ENCODE data around the gene NOS1. TPM values are rescaled to one million over a fixed set of nuclear protein-coding genes. Genes with fewer than 3 reads are reported as not detected.

NOS1 gene
- total RNA-seq, 1 donor from 2014 or later: 9.6 TPM

DNA sequence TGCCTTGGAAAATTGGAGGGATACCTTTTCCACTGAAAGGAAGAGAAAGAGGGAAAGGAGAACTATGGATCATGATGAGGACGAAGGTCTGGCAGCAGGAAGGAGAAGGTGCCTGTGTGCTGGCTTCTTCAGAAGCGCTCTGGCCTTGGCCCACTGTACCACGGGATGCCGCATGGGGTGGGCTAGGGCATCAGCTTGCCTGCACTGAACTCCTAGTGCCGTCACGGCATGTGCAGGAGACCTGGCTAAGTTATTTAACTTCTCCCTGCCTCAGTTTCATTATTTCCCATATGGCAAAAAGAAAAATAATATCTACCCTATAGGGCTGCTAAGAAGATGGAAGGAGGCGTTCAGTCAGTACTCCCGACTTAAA is 199.3 kb downstream of the NOS1 start:
- TF ChIP-seq POLR2AphosphoS5 (IDR thresholded peaks at IDR 0.05; ENCODE audit: insufficient read depth in 1 of 2, low read depth in 1 of 2) (no peak), POLR2A (IDR thresholded peaks at IDR 0.05) (no peak)
- TF ChIP-seq, protein P1, sequence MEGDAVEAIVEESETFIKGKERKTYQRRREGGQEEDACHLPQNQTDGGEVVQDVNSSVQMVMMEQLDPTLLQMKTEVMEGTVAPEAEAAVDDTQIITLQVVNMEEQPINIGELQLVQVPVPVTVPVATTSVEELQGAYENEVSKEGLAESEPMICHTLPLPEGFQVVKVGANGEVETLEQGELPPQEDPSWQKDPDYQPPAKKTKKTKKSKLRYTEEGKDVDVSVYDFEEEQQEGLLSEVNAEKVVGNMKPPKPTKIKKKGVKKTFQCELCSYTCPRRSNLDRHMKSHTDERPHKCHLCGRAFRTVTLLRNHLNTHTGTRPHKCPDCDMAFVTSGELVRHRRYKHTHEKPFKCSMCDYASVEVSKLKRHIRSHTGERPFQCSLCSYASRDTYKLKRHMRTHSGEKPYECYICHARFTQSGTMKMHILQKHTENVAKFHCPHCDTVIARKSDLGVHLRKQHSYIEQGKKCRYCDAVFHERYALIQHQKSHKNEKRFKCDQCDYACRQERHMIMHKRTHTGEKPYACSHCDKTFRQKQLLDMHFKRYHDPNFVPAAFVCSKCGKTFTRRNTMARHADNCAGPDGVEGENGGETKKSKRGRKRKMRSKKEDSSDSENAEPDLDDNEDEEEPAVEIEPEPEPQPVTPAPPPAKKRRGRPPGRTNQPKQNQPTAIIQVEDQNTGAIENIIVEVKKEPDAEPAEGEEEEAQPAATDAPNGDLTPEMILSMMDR (IDR thresholded peaks at IDR 0.05): no peak
- no peaks in the 10 kb centered on the region for H3K27me3 ChIP-seq
- H3K9me3 ChIP-seq: no peaks in the 10 kb centered on the region
- no peaks in the 10 kb centered on the region for H3K4me1 ChIP-seq
- H3K4me3 ChIP-seq: no peak overlapping the region
- DNase-seq (ENCODE audit: extremely low spot score in 2 of 2): no peak
- peaks cover 0 to 79% of the 10 kb centered on the region in 2 donors for H3K36me3 ChIP-seq
- intact Hi-C loops (cut with DNase I): no loop called here
- H3K27ac ChIP-seq: no peak overlapping the region

DNA sequence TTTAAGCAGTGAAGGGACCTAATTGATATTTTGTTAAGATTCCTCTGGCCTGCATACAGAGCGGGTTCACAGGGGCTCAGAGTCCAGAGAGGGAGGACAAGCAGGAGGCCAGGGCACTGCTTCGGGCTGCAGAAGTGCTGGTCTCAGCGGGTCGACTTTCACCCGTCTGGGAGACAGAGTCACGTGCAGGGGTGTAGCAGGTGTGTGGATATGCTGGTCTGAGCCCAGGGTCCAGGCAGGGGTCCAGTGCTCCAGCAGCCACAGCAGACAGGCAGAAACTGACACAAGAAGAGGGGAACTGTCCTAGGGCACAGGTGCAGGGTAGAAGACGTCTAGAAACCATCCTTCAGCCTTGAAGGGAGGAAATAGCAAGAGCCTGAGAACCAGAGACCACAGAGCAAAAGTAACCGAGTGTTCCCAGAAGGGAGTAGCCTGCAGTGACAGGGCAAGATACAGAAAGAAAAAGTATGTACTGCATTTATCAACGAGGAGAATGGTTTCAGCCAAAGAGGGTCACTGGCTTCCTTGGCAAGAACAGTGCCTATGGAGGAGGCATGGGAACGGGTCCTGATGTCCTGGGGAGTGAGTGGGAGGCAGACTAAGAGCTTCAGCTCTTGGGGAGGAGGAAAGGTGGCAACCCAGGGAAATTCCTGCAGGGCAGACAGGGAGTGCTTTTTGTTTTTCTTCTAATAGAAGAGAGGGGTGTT is 199.8 kb downstream of the NOS1 start:
- Histone ChIP-seq H3K4me1 (no peaks in the 10 kb centered on the region), H3K36me3 (peaks cover 0 to 76% of the 10 kb centered on the region in 2 donors)

DNA sequence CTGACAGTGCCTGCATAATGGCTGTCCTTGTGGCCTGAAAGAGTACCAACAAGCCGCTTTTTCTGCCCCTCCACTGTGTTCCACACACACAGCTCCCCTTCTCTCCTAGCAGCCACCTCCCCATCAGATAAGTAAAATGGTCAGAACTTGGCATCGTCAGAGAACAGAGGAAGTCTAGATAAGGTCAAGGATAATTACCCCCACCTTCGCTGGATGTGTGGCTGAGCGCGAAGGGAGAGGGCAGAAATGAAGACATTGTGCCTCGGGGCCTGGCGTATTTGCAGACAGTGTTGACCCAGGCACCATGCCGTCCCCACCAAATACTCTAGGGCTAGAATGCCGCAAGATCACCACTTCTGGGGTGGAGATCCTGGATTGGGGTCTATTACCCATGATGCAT is 201.8 kb downstream of the NOS1 start:
- TF ChIP-seq, protein P1 (IDR thresholded peaks at IDR 0.05): no peak
- TF ChIP-seq POLR2A (IDR thresholded peaks at IDR 0.05) (no peak), POLR2AphosphoS5 (IDR thresholded peaks at IDR 0.05; ENCODE audit: insufficient read depth in 1 of 2, low read depth in 1 of 2) (no peak)
- Histone ChIP-seq H3K27ac (no peak overlapping the region), H3K27me3 (no peaks in the 10 kb centered on the region), H3K4me3 (no peak overlapping the region), H3K4me1 (no peaks in the 10 kb centered on the region), H3K9me3 (no peaks in the 10 kb centered on the region), H3K36me3 (peaks cover 6 to 76% of the 10 kb centered on the region in 2 donors)
- no peak for DNase-seq (ENCODE audit: extremely low spot score in 2 of 2)
- intact Hi-C loops (cut with DNase I): no loop called here

More for the DNA sequence above, 199.8 kb downstream of the NOS1 start:
- no peak overlapping the region for H3K27ac ChIP-seq
- DNase-seq (ENCODE audit: extremely low spot score in 2 of 2): no peak
- TF ChIP-seq, protein P1 (IDR thresholded peaks at IDR 0.05): no peak
- TF ChIP-seq POLR2A (IDR thresholded peaks at IDR 0.05) (no peak), POLR2AphosphoS5 (IDR thresholded peaks at IDR 0.05; ENCODE audit: insufficient read depth in 1 of 2, low read depth in 1 of 2) (no peak)
- H3K9me3 ChIP-seq: no peaks in the 10 kb centered on the region
- H3K27me3 ChIP-seq: no peaks in the 10 kb centered on the region
- intact Hi-C loops (cut with DNase I): no loop called here
- no peak overlapping the region for H3K4me3 ChIP-seq

DNA sequence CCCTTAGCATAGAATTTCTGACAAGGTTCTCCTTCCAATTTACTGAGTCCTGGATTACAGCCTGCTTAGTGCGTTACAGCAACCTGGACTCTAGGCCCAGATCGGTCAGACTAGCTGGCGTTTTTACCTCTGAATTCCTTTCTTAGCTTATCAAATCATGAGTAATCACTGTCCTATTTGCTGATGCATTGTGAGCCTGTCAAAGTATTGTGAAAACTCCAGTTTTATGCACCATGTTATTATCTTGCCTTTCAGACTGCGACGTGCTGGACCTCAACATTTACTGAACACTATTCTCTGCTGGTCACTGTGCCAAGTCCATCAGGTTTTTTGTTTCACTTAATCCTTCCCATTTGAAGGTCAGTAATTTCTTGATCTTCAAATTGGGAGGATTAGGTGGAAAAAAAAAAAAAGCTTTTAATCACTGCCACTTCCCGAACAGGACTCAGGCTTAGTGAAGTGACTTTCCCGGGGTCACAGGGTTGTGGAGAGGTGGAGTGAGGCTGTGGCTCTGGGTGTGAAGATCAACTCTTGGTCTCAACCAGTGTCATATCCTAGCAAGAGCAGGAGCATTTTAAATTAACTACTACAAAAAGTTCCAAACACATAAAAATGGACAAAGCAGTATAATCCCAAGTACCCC is 202.4 kb downstream of the NOS1 start:
- H3K36me3 ChIP-seq: peaks cover 6 to 76% of the 10 kb centered on the region in 2 donors
- H3K9me3 ChIP-seq: no peaks in the 10 kb centered on the region
- no peak for DNase-seq (ENCODE audit: extremely low spot score in 2 of 2)
- H3K27me3 ChIP-seq: no peaks in the 10 kb centered on the region
- no peaks in the 10 kb centered on the region for H3K4me1 ChIP-seq
- TF ChIP-seq, protein P1 (IDR thresholded peaks at IDR 0.05): no peak
- no peak for TF ChIP-seq POLR2A (IDR thresholded peaks at IDR 0.05)
- no peak overlapping the region for H3K4me3 ChIP-seq
- intact Hi-C loops (cut with DNase I): no loop called here
- H3K27ac ChIP-seq: no peak overlapping the region

Other genes starting within 250 kb of the NOS1 start
- gene FBXO21, start 171.2 kb downstream of the NOS1 start, total RNA-seq: 62.4 TPM